ENCODE results near the gene TIMP1.

DNA sequence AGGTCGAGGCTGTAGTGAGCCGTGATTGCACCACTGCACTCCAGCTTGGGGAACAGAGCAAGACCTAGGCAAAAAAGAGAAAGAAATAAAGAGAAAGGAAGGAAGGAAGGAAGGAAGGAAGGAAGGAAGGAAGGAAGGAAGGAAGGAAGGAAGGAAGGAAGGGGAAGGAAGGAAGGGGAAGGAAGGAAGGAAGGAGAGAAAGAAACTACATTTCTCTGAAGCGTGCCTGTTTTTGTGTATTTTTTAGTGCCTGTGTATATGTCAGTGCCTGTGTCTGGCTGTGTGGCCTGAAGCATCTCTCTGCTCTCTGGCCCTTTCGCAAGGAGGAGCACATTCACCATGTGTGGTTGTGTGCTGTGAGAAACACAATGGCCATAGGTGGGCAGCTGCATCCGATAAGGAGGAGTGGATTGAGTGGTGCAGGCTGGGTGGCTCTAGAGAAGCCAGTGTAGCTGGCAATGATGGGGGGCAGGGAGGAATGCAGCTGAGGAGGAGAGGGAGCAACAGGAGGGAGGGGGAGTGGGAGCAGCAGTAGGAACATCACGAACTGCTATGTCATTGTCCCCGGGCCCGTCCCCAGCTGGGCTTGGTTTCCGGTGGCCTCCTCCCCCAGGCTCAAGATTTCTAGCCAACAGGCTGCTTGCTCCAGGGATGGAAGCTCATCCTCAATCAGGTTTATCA lies 26.0 kb downstream of the TIMP1 start:
- TF ChIP-seq, protein P1, sequence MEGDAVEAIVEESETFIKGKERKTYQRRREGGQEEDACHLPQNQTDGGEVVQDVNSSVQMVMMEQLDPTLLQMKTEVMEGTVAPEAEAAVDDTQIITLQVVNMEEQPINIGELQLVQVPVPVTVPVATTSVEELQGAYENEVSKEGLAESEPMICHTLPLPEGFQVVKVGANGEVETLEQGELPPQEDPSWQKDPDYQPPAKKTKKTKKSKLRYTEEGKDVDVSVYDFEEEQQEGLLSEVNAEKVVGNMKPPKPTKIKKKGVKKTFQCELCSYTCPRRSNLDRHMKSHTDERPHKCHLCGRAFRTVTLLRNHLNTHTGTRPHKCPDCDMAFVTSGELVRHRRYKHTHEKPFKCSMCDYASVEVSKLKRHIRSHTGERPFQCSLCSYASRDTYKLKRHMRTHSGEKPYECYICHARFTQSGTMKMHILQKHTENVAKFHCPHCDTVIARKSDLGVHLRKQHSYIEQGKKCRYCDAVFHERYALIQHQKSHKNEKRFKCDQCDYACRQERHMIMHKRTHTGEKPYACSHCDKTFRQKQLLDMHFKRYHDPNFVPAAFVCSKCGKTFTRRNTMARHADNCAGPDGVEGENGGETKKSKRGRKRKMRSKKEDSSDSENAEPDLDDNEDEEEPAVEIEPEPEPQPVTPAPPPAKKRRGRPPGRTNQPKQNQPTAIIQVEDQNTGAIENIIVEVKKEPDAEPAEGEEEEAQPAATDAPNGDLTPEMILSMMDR (IDR thresholded peaks at IDR 0.05; ENCODE audit: poor library complexity, severe bottlenecking) = no peak
- TF ChIP-seq RAD21 (conservative IDR thresholded peaks at IDR 0.05) (no peak), EZH2 (IDR thresholded peaks at IDR 0.05; ENCODE audit: borderline replicate concordance, insufficient read depth, low read length, poor library complexity, severe bottlenecking) (no peak), SMC3 (conservative IDR thresholded peaks at IDR 0.05; ENCODE audit: poor library complexity) (no peak)
